OCI-LY3 (cell line): ENCODE results near the gene CATSPERE.

Experiments
- H2AFZ ChIP-seq: fragments of 200-600, 300-600 bp; shearing (Covaris generic); 2 replicates; pipeline ENCODE4 v1.6.0; 2014; ENCODE audit warnings: antibody characterized with exemption, low read depth, low read length
- H3K27ac ChIP-seq: fragments of 200-600, 300-600 bp; sonication (generic); 2 replicates; pipeline ENCODE4 v1.5.1; 2014; ENCODE audit warnings: mild to moderate bottlenecking, low read length, moderate library complexity, mixed read lengths
- H3K27me3 ChIP-seq: fragments of 200-600, 300-600 bp; sonication (generic); 2 replicates; pipeline ENCODE4 v1.6.1; 2014; ENCODE audit warnings: low read depth, low read length, mixed read lengths
- H3K36me3 ChIP-seq: fragments of 200-600, 300-600 bp; sonication (generic); replicated peaks from 2 replicates; pipeline ENCODE3; 2014; ENCODE audit warnings: low read depth, low read length, mixed read lengths
- H3K4me1 ChIP-seq: fragments of 300-600, 200-600 bp; sonication (generic); 2 replicates; pipeline ENCODE4 v1.6.1; 2014; ENCODE audit warnings: low read length, mixed read lengths
- H3K4me2 ChIP-seq: fragments of 200-600, 300-600 bp; sonication (generic); 2 replicates; pipeline ENCODE4 v1.6.1; 2014; ENCODE audit warnings: low read length, mixed read lengths
- H3K4me3 ChIP-seq: fragments of 300-600, 200-600 bp; sonication (generic); 2 replicates; pipeline ENCODE4 v1.5.1; 2014; ENCODE audit warnings: antibody characterized with exemption, mild to moderate bottlenecking, low read length, moderate library complexity
- H3K79me2 ChIP-seq: fragments of 300-600, 200-600 bp; shearing (Covaris generic); 2 replicates; pipeline ENCODE4 v1.6.1; 2014; ENCODE audit warnings: mild to moderate bottlenecking, low read length, mixed read lengths
- H3K9ac ChIP-seq: fragments of 300-600, 200-600 bp; shearing (Covaris generic); 2 replicates; pipeline ENCODE4 v1.6.0; 2014; ENCODE audit warnings: mild to moderate bottlenecking, low read length, moderate library complexity
- H3K9me3 ChIP-seq: fragments of 200-600, 300-600 bp; shearing (Covaris generic); 2 replicates; pipeline ENCODE4 v1.6.1; 2014; ENCODE audit warnings: low read length, mixed read lengths; ENCODE audit not compliant: insufficient read depth
- H4K20me1 ChIP-seq: fragments of 200-600, 300-600 bp; sonication (generic); 2 replicates; pipeline ENCODE4 v1.6.1; 2016; ENCODE audit warnings: low read length, mixed read lengths; ENCODE audit not compliant: insufficient read depth
- CTCF ChIP-seq: fragments of 200-600, 300-600 bp; sonication (generic); IDR thresholded peaks from 2 replicates; pipeline ENCODE4 v1.5.1; 2014; ENCODE audit warnings: antibody characterized with exemption, low read length, low read depth
- EZH2phosphoT487 ChIP-seq: fragments of 200-600 bp; shearing (Covaris generic); IDR thresholded peaks from 2 replicates; pipeline ENCODE4 v1.6.1; 2018; ENCODE audit warnings: antibody characterized with exemption, mixed run types, low read depth

The CATSPERE gene

GRCh38 chr1:244548558-244549115, 87.6 kb downstream of the CATSPERE start:
- no peaks in the 10 kb centered on the region for H3K36me3 ChIP-seq
- H3K4me3 ChIP-seq: no peak overlapping the region
- no peak for TF ChIP-seq EZH2phosphoT487
- no peak for TF ChIP-seq CTCF
- H2AFZ ChIP-seq: no peak overlapping the region
- no peak overlapping the region for H3K27ac ChIP-seq
- H3K9ac ChIP-seq: no peak overlapping the region
- no peaks in the 10 kb centered on the region for H3K27me3 ChIP-seq
- H3K79me2 ChIP-seq: no peaks in the 10 kb centered on the region
- no peaks in the 10 kb centered on the region for H3K4me1 ChIP-seq
- peaks cover 10% of the 10 kb centered on the region; the same call in 1 of the 2 replicates for H3K9me3 ChIP-seq
- H4K20me1 ChIP-seq: no peaks in the 10 kb centered on the region
- no peak overlapping the region for H3K4me2 ChIP-seq

- TF ChIP-seq EZH2phosphoT487 (no peak), CTCF (no peak)
- no peak overlapping the region for H2AFZ ChIP-seq
- no peaks in the 10 kb centered on the region for H3K36me3 ChIP-seq
- H3K27ac ChIP-seq: no peak overlapping the region
- no peaks in the 10 kb centered on the region for H3K27me3 ChIP-seq
- no peak overlapping the region for H3K4me3 ChIP-seq
- H3K4me1 ChIP-seq: no peaks in the 10 kb centered on the region
- no peaks in the 10 kb centered on the region for H4K20me1 ChIP-seq
- H3K9me3 ChIP-seq: peaks cover 15% of the 10 kb centered on the region; the same call in 1 of the 2 replicates
- no peak overlapping the region for H3K9ac ChIP-seq
- H3K4me2 ChIP-seq: no peak overlapping the region
- no peaks in the 10 kb centered on the region for H3K79me2 ChIP-seq
Observed at GRCh38 chr1:244552336-244552735, 91.3 kb downstream of the CATSPERE start.

GRCh38 chr1:244556263-244556662, 95.2 kb downstream of the CATSPERE start:
- H3K9me3 ChIP-seq: peaks cover 8% of the 10 kb centered on the region; the same call in 1 of the 2 replicates
- TF ChIP-seq EZH2phosphoT487: no peak
- TF ChIP-seq CTCF: no peak
- H3K4me3 ChIP-seq: no peak overlapping the region
- no peak overlapping the region for H3K27ac ChIP-seq
- no peak overlapping the region for H3K9ac ChIP-seq
- no peaks in the 10 kb centered on the region for H3K79me2 ChIP-seq
- no peaks in the 10 kb centered on the region for H4K20me1 ChIP-seq
- no peak overlapping the region for H2AFZ ChIP-seq
- H3K27me3 ChIP-seq: no peaks in the 10 kb centered on the region
- no peaks in the 10 kb centered on the region for H3K36me3 ChIP-seq
- no peaks in the 10 kb centered on the region for H3K4me1 ChIP-seq
- no peak overlapping the region for H3K4me2 ChIP-seq

GRCh38 chr1:244557565-244557964, 96.5 kb downstream of the CATSPERE start:
- Histone ChIP-seq H3K9me3 (peaks cover 8% of the 10 kb centered on the region; the same call in 1 of the 2 replicates), H3K27ac (no peak overlapping the region), H3K4me1 (no peaks in the 10 kb centered on the region), H3K27me3 (no peaks in the 10 kb centered on the region), H4K20me1 (no peaks in the 10 kb centered on the region), H3K4me3 (no peak overlapping the region), H2AFZ (no peak overlapping the region), H3K4me2 (no peak overlapping the region), H3K79me2 (no peaks in the 10 kb centered on the region), H3K36me3 (no peaks in the 10 kb centered on the region), H3K9ac (no peak overlapping the region)
- TF ChIP-seq EZH2phosphoT487 (no peak), CTCF (no peak)
